ENCODE results near the gene PTPRT. TPM values are rescaled to one million over a fixed set of nuclear protein-coding genes. Genes with fewer than 3 reads are reported as not detected.

PTPRT gene
- total and polyA plus RNA-seq, 2 of the 4 experiments (the other 2 are of a cell fraction), result not detected

DNA sequence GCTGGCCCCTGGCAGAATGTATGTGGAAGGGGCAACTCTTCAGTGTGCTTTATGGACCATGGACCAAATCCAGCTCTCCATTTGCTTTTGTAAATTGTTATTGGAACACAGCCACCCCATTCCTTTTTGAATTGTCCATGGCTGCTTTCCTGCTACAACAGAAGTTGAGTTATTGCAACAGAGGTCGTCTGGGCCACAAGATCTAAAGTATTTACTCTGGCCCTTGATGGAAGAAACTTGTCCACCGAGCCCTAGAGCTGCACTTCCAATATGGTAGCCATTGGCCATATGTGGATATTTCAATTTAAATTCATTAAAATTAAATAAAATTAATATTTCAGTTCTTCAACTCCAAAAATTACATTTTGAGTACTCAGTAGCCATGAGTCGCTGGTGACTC is 543.5 kb downstream of the PTPRT start:
- Histone ChIP-seq H3K9ac (ENCODE audit: low read depth, low read length) (no peak overlapping the region), H3K27me3 (ENCODE audit: control insufficient read depth, insufficient read depth, low read length) (no peaks in the 10 kb centered on the region), H3K9me3 (ENCODE audit: control insufficient read depth, insufficient read depth, low read length) (peaks cover 24% of the 10 kb centered on the region), H3K4me1 (ENCODE audit: control insufficient read depth, insufficient read depth, low read length) (no peaks in the 10 kb centered on the region), H3K9me1 (ENCODE audit: insufficient read depth, low read length) (no peaks in the 10 kb centered on the region), H3K4me2 (ENCODE audit: low read depth, low read length) (no peak overlapping the region), H2AK5ac (ENCODE audit: low read depth, low read length) (no peak overlapping the region), H2BK120ac (ENCODE audit: low read depth, low read length) (no peak overlapping the region), H3K14ac (replicated peaks; ENCODE audit: low read depth, low read length) (no peak overlapping the region), H3K79me1 (ENCODE audit: low read depth in 1 of 2, low read length in 2 of 2) (no peaks in the 10 kb centered on the region), H2BK20ac (ENCODE audit: low read depth, low read length) (no peak overlapping the region), H2BK15ac (ENCODE audit: low read depth, low read length) (no peak overlapping the region), H4K5ac (ENCODE audit: low read depth, low read length) (no peak overlapping the region), H2AFZ (replicated peaks; ENCODE audit: low read length, poor library complexity) (no peak overlapping the region), H3K4me3 (ENCODE audit: insufficient read depth, low read depth, low read length) (no peak overlapping the region), H3K27ac (ENCODE audit: insufficient read depth, low read length) (no peak overlapping the region), H3K56ac (ENCODE audit: extremely low read depth, insufficient read depth, low read length) (no peak overlapping the region), H2AK9ac (replicated peaks; ENCODE audit: low read depth, low read length, poor library complexity) (no peak overlapping the region), H4K20me1 (ENCODE audit: insufficient read depth, low read length) (no peaks in the 10 kb centered on the region), H3K23ac (ENCODE audit: low read depth, low read length) (no peak overlapping the region), H4K8ac (ENCODE audit: low read depth in 2 of 2, low read length in 2 of 2) (no peak overlapping the region), H4K91ac (ENCODE audit: insufficient read depth, low read depth, low read length) (no peak overlapping the region), H3K36me3 (ENCODE audit: control insufficient read depth, insufficient read depth, low read length) (no peaks in the 10 kb centered on the region), H3K18ac (ENCODE audit: low read depth, low read length) (no peak overlapping the region), H2BK5ac (ENCODE audit: low read depth, low read length, poor library complexity, severe bottlenecking) (no peak overlapping the region), H3K4ac (ENCODE audit: low read depth, low read length) (no peak overlapping the region)
- CTCF ChIA-PET, result no interaction called here
- no TSS peak for BruUV-seq (replicated peaks)
- in situ Hi-C loops (cut with MboI; ENCODE audit: low sequenced_read_pairs) (no loop called here), dilution Hi-C loops (cut with HindIII; ENCODE audit: low sequenced_read_pairs, unreplicated experiment) (no loop called here), intact Hi-C loops (cut with micrococcal nuclease) (no loop called here)
- ATAC-seq (ENCODE audit: low read depth) (no peak), DNase-seq (no peak)
- WGBS, 2 experiments (ENCODE audit: extremely low coverage in 2 of 2, insufficient read length in 1 of 2), result no CpG with 5 or more reads among the region's 3 CpGs
- no peak for TF ChIP-seq CHD1 (IDR thresholded peaks at IDR 0.05; ENCODE audit: low read depth, low read length)
- TF ChIP-seq SMC3 (IDR thresholded peaks at IDR 0.05; ENCODE audit: low read depth, low read length), result no peak
- TF ChIP-seq, protein P1, sequence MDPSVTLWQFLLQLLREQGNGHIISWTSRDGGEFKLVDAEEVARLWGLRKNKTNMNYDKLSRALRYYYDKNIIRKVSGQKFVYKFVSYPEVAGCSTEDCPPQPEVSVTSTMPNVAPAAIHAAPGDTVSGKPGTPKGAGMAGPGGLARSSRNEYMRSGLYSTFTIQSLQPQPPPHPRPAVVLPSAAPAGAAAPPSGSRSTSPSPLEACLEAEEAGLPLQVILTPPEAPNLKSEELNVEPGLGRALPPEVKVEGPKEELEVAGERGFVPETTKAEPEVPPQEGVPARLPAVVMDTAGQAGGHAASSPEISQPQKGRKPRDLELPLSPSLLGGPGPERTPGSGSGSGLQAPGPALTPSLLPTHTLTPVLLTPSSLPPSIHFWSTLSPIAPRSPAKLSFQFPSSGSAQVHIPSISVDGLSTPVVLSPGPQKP (IDR thresholded peaks at IDR 0.05; ENCODE audit: borderline replicate concordance, low read depth, low read length), result no peak
- POLR2A ChIA-PET (ENCODE audit: unreplicated experiment), result no interaction called here

All from IMR-90 (cell line).